Measurements from ENCODE around the gene ZP3. TPM values are rescaled to one million over a fixed set of nuclear protein-coding genes. Genes with fewer than 3 reads are reported as not detected.
"Not testable (repeated sequence)": the region's sequence is repeated elsewhere in the genome, so short reads cannot be mapped to it uniquely, and the experiment has no call there.

Gene ZP3
- total and polyA plus RNA-seq, 5 donors, result 0.50 to 2.5 (median 1.6) TPM; not detected in 1

DNA sequence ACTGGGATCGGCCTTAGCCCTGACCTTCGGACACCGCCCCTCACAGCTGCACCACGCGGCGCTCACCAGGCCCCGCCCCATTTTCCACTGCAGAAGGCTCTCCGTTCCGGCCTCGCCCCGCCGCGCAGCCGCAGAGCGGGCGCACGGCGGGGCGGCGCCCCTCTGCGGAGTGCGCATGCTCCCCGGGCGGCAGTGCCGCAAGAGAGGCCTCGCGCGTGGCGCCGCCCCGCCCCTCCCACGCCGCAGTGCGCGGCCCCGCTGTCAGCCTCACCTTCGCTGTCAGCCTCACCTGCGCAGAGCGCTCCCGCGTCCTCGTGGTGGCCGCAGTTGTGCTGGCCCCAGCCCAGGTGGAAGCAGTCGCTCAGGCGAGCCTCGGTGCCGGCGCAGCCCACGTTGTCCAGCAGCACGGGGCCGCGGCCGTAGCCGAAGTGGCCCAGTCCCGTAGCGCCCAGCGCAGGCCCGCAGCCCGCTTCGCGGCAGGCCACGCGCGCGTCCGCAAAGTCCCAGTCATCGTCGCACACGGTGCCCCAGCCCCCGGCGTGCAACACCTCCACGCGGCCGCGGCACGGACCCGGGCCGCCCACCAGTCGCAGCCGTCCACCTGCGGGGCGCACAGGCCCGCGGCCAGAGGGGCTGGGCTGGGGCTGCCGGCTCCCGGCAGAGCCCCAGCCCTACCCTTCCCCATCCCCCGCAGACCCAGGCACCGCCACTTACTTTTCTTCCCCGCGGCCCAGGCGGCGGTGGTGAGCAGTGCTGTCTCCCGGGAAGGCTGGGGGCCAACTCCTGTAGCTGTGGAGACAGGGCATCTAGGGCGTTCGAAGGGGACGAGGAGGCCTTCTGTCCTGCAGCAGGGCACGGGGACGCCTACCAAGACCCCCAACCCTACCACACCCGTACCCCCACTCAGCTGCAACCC is 31.4 kb upstream of the ZP3 start:
- intact Hi-C loops (cut with DNase I), result loop anchor here in 1 of 4 donors (10.0 kb wide), 1 partner anchor 49 kb away; no protein-coding TSS in a partner anchor
- Histone ChIP-seq H3K4me1 (ENCODE audit: control insufficient read depth, insufficient read depth, low read length) (peaks cover 3% of the 10 kb centered on the region), H3K27me3 (ENCODE audit: control insufficient read depth, insufficient read depth) (no peaks in the 10 kb centered on the region), H3K9me3 (ENCODE audit: control insufficient read depth, low read length) (no peaks in the 10 kb centered on the region), H3K4me3 (ENCODE audit: low read length) (peak overlapping the region; percentile 33), H3K27ac (ENCODE audit: low read length) (peak overlapping the region; percentile 89)
- DNase-seq (peak; percentile 97 to 98 (median 98)), ATAC-seq (peak; percentile 92 to 94)
- WGBS, result 2% methylated on average over 99 of the region's 99 CpGs

DNA sequence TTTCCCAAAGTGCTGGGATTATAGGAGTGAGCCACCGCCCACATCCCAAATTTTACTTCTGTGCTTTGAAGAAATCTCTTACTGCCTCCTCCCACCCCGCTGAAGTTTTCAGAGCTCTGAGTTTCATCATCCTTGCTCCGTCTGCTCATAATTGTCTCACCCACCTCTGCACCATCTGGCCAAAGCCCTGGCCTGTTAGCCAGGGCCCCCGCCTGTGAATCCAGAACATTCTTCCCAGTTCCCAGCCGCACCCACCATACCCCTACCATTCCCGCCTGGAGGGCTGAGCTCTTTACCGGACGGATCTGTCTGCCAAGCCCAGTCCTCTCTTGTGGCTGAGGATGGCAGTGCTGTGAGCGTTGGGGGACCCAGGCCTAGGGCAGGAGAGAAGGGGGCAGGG is 29.8 kb upstream of the ZP3 start:
- 87% methylated on average over 9 of the region's 9 CpGs for WGBS

DNA sequence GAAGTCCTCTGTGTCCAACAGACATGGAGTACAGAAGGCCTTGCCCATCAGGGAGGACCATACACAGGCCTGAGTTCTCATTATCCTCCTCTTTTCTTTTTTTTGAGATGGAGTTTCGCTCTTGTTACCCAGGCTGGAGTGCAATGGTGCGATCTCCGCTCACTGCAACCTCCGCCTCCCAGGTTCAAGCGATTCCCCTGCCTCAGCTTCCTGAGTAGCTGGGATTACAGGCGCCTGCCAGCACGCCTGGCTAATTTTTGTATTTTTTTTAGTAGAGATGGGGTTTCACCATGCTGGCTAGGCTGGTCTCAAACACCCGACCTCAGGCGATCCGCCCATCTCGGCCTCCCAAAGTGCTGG is 29.2 kb upstream of the ZP3 start:
- not testable (repeated sequence) for ATAC-seq; H3K27me3 ChIP-seq (ENCODE audit: control insufficient read depth, insufficient read depth); H3K27ac ChIP-seq (ENCODE audit: low read length); H3K9me3 ChIP-seq (ENCODE audit: control insufficient read depth, low read length); H3K4me1 ChIP-seq (ENCODE audit: control insufficient read depth, insufficient read depth, low read length); DNase-seq; H3K4me3 ChIP-seq (ENCODE audit: low read length)
- intact Hi-C loops (cut with DNase I), result loop anchor here in 1 of 4 donors (10.0 kb wide), 1 partner anchor 51 kb away; no protein-coding TSS in a partner anchor
- whole genome bisulfite sequencing, result 93% methylated on average over 11 of the region's 11 CpGs

More for the DNA sequence above, 29.8 kb upstream of the ZP3 start:
- Histone ChIP-seq H3K4me3 (ENCODE audit: low read length) (no peak overlapping the region), H3K4me1 (ENCODE audit: control insufficient read depth, insufficient read depth, low read length) (peaks cover 3% of the 10 kb centered on the region), H3K9me3 (ENCODE audit: control insufficient read depth, low read length) (no peaks in the 10 kb centered on the region), H3K27ac (ENCODE audit: low read length) (no peak overlapping the region), H3K27me3 (ENCODE audit: control insufficient read depth, insufficient read depth) (no peaks in the 10 kb centered on the region)
- intact Hi-C loops (cut with DNase I), result loop anchor here in 1 of 4 donors (10.0 kb wide), 1 partner anchor 50 kb away; no protein-coding TSS in a partner anchor
- ATAC-seq, result no peak
- DNase-seq, result no peak

DNA sequence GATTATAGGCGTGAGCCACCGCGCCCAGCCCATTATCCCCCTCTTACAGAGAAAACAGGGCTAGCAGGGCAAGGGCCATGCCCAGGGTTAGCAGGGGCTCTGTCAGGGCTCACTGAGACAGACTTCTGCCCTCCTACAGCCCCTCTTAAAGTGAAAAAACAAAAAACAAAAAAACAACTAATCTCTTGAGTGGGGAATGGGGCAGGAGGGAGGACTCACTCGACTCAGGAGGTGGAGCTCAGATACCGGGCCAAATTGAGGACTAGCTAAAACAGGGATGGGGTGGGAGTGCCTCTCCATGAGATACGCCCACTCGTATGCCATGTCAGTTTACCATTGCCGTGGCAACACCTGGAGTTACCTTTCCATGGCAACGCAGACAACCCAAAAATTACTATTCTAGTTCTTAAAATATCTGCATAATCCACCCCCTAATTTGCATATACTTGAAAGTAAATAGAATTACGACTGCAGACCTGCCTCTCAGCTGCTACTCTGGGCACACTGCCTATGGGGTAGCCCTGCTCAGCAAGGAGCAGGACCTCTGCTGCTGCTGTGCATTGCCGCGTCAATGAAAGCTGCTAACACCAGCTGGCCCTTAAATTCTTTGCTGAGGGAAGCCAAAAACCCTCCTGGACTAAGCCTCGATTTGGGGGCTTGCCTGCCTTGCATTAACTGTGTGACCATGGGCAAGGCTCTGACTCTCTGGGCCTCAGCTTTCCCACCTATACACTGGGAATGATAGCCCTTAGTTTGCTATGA is 28.6 kb upstream of the ZP3 start:
- DNase-seq (no peak), ATAC-seq (no peak)
- H3K27ac ChIP-seq (ENCODE audit: low read length), result no peak overlapping the region
- H3K4me3 ChIP-seq (ENCODE audit: low read length), result no peak overlapping the region
- H3K27me3 ChIP-seq (ENCODE audit: control insufficient read depth, insufficient read depth), result no peaks in the 10 kb centered on the region
- H3K4me1 ChIP-seq (ENCODE audit: control insufficient read depth, insufficient read depth, low read length), result peaks cover 3% of the 10 kb centered on the region
- intact Hi-C loops (cut with DNase I), result loop anchor here in 1 of 4 donors (10.0 kb wide), 1 partner anchor 51 kb away; no protein-coding TSS in a partner anchor
- no peaks in the 10 kb centered on the region for H3K9me3 ChIP-seq (ENCODE audit: control insufficient read depth, low read length)
- 68% methylated on average over 13 of the region's 13 CpGs for WGBS

DNA sequence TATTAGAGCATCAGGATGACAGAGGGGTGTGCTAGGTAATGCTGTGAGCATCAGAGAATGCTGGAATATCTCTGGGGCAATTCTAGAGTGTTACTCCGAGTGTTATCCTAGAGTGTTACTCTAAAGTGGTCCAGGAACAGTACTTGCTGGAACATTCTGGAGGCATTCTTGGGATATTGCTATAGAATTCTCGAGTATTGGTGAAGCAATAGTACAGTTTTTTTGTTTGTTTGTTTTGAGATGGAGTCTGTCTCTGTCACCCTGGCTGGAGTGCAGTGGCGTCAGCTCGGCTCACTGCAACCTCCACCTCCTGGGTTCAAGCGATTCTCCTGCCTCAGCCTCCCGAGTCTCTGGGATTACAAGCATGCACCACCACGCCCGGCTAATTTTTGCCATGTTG is 27.9 kb upstream of the ZP3 start:
- intact Hi-C loops (cut with DNase I), result loop anchor here in 1 of 4 donors (10.0 kb wide), 1 partner anchor 52 kb away; no protein-coding TSS in a partner anchor
- DNase-seq (no peak), ATAC-seq (no peak)
- Histone ChIP-seq H3K4me3 (ENCODE audit: low read length) (peak overlapping the region; percentile 36), H3K27me3 (ENCODE audit: control insufficient read depth, insufficient read depth) (no peaks in the 10 kb centered on the region), H3K4me1 (ENCODE audit: control insufficient read depth, insufficient read depth, low read length) (peaks cover 3% of the 10 kb centered on the region), H3K9me3 (ENCODE audit: control insufficient read depth, low read length) (no peaks in the 10 kb centered on the region), H3K27ac (ENCODE audit: low read length) (no peak overlapping the region)
- 67% methylated on average over 8 of the region's 8 CpGs for WGBS

DNA sequence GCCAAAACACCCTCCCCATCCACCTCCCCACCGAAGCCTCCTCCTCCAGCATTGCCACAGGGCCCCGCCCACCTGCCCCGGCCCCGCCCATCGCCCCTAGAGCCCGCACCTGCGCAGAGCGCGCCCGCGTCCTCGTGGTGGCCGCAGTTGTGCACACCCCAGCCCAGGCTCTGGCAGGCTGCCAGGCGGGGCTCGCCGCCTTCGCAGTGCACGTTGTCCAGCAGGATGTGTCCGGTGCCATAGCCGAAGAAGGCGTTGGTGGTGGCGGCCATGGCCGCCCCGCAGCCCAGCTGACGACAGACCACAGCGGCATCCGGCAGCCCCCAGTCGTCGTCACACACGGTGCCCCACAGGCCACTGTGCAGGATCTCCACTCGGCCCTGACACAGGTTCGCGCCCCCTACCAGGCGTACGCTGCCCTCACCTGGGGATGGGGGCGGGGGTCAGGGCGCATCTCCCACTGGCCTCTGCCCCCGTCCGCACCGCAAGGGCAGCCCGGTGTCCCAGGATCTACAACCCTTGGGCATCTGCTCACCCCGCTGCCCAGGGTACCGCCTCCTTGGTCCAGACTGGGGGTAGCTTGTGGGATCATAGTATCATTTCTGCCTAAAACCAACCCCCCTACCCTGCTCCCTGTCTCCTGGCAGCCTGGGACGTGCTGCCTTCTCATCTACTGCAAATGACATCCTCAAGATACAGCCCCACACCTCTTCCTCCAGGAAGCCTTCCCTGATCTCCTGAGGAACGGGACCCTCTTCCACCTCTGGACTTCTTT is 27.2 kb upstream of the ZP3 start:
- intact Hi-C loops (cut with DNase I), result loop anchor here in 1 of 4 donors (10.0 kb wide), 1 partner anchor 53 kb away; no protein-coding TSS in a partner anchor
- Histone ChIP-seq H3K9me3 (ENCODE audit: control insufficient read depth, low read length) (no peaks in the 10 kb centered on the region), H3K4me1 (ENCODE audit: control insufficient read depth, insufficient read depth, low read length) (peaks cover 2% of the 10 kb centered on the region), H3K4me3 (ENCODE audit: low read length) (peak overlapping the region; percentile 36), H3K27ac (ENCODE audit: low read length) (no peak overlapping the region), H3K27me3 (ENCODE audit: control insufficient read depth, insufficient read depth) (no peaks in the 10 kb centered on the region)
- DNase-seq (peak; percentile 83 to 94 (median 93)), ATAC-seq (peak; percentile 63 to 75)
- WGBS, result 16% methylated on average over 45 of the region's 45 CpGs

DNA sequence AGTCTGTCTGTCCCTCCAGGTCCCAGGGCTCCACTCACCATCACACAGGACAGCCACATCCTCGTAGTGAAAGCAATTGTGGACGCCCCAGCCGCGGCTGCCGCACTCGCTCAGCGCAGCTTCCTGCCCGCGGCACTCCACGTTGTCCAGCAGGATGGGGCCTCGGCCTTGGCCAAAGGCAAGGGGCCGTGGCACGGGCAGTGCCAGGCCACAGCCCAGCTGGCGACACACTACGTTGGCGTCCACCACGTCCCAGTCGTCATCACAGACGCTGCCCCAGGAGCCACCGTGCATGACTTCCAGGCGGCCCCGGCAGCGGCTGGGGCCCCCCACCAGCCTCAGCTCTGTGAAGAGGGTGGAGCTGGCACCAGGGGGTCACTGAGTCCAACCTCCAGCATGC is 24.5 kb upstream of the ZP3 start:
- no peak for ATAC-seq
- 91% methylated on average over 23 of the region's 23 CpGs for WGBS
- intact Hi-C loops (cut with DNase I), result no loop called here
- Histone ChIP-seq H3K9me3 (ENCODE audit: control insufficient read depth, low read length) (no peaks in the 10 kb centered on the region), H3K4me1 (ENCODE audit: control insufficient read depth, insufficient read depth, low read length) (no peaks in the 10 kb centered on the region), H3K4me3 (ENCODE audit: low read length) (no peak overlapping the region), H3K27ac (ENCODE audit: low read length) (no peak overlapping the region), H3K27me3 (ENCODE audit: control insufficient read depth, insufficient read depth) (no peaks in the 10 kb centered on the region)
- DNase-seq, result no peak

DNA sequence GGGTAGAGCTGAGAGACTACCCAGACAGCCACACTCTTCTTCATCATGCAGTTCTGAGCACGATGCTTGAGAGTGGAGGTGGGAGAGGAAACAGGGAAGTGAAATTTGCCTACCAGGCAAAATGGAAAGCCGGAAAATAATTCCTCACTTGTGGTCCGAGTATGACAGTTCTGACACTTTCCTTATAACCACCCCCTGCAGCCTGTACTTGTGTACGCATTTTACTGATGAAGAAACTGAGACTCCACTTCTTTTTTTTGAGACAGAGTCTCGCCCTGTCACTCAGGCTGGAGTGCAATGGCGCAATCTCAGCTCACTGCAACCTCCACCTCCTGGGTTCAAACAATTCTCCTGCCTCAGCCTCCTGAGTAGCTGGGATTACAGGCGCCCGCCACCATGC is 21.7 kb upstream of the ZP3 start:
- intact Hi-C loops (cut with DNase I); H3K4me3 ChIP-seq (ENCODE audit: low read length); H3K27me3 ChIP-seq (ENCODE audit: control insufficient read depth, insufficient read depth); H3K9me3 ChIP-seq (ENCODE audit: control insufficient read depth, low read length); DNase-seq; H3K4me1 ChIP-seq (ENCODE audit: control insufficient read depth, insufficient read depth, low read length); H3K27ac ChIP-seq (ENCODE audit: low read length): not testable (repeated sequence)
- ATAC-seq, result peak in 1 of 2 donors; percentile 21
- WGBS, result 80% methylated on average over 8 of the region's 8 CpGs

DNA sequence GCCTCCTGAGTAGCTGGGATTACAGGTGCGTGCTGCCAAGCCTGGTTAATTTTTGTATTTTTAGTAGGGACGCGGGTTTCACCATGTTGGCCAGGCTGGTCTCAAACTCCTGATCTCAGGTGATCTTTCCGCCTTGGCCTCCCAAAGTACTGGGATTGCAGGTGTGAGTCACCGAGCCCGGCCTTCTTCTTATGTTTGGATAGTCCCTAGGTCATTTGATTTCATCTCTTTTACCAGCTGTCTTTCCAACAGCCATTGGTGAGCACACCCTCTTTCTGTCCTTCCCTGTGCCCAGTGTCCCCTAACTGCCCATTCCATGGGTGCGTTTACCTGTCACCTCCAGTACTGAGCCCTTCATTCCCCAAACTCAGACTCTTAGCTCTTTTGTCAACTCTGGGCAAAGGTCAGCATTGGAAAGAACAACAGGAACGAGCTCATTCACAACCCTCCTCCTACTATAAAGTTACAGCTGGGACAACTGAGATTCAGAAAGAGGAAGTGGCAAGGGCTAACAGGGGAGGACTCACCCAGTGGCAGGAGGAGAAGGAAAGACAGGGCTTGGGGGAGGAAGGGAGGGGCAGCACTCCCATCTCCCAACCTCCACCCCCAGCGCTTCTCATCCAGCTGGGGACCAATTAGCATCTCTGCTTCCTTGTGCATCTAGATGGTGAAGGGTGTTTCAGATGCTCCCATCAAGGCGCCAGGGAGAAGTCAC is 20.8 kb upstream of the ZP3 start:
- peak; percentile 26 to 73 for ATAC-seq
- WGBS, result 86% methylated on average over 10 of the region's 10 CpGs

DNA sequence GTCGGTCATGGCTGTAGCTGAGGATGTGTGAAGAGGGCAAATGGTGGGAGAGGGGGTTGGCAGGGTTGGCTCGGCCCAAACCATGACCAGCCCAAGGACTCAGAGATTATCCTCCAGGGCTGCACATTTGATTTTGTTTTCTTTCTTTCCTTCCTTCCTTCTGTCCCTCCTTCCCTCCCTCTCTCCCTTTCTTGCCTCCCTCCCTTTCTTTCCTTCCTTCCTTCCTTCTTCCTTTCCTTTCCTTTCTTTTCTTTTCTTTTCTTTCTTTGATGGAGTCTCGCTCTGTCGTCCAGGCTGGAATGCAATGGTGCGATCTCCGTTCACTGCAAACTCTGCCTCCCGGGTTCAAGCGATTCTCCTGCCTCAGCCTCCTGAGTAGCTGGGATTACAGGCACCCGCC is 19.0 kb upstream of the ZP3 start:
- H3K27ac ChIP-seq (ENCODE audit: low read length), result no peak overlapping the region
- 87% methylated on average over 9 of the region's 9 CpGs for WGBS
- no peak overlapping the region for H3K4me3 ChIP-seq (ENCODE audit: low read length)
- ATAC-seq, result no peak
- DNase-seq, result no peak
- H3K9me3 ChIP-seq (ENCODE audit: control insufficient read depth, low read length), result no peaks in the 10 kb centered on the region
- H3K4me1 ChIP-seq (ENCODE audit: control insufficient read depth, insufficient read depth, low read length), result no peaks in the 10 kb centered on the region
- no peaks in the 10 kb centered on the region for H3K27me3 ChIP-seq (ENCODE audit: control insufficient read depth, insufficient read depth)
- intact Hi-C loops (cut with DNase I), result no loop called here

More for the DNA sequence above, 20.8 kb upstream of the ZP3 start:
- no peaks in the 10 kb centered on the region for H3K27me3 ChIP-seq (ENCODE audit: control insufficient read depth, insufficient read depth)
- no peak for DNase-seq
- no peaks in the 10 kb centered on the region for H3K9me3 ChIP-seq (ENCODE audit: control insufficient read depth, low read length)
- no peak overlapping the region for H3K27ac ChIP-seq (ENCODE audit: low read length)
- H3K4me1 ChIP-seq (ENCODE audit: control insufficient read depth, insufficient read depth, low read length), result no peaks in the 10 kb centered on the region
- no peak overlapping the region for H3K4me3 ChIP-seq (ENCODE audit: low read length)
- intact Hi-C loops (cut with DNase I), result no loop called here

All from right cardiac atrium (tissue), 5 donors.